HG03045 (cell line): ENCODE data around the gene KXD1.

Source experiments
- ATAC-seq: cut with Tn5 transposase; IDR thresholded peaks from one replicate; pipeline ENCODE4 v1.9.1; 2021; ENCODE audit warnings: mild to moderate bottlenecking, moderate library complexity; ENCODE audit not compliant: unreplicated experiment

Gene KXD1

GRCh38 chr19:18612051-18612771 is 54.5 kb downstream of the KXD1 start:
- ATAC-seq: no peak

- ATAC-seq: no peak
These were observed 55.3 kb downstream of the KXD1 start, which contains the start of gene TMEM59L for GRCh38 chr19:18612772-18613588. TSS of gene TMEM59L (plus strand) at chr19:18612870. CDS start at chr19:18612959, 89 bp downstream.

GRCh38 chr19:18613589-18614234 is 56.0 kb downstream of the KXD1 start:
- no peak for ATAC-seq

GRCh38 chr19:18616023-18616422 is 58.4 kb downstream of the KXD1 start:
- ATAC-seq: no peak

- no peak for ATAC-seq
These were observed 59.9 kb downstream of the KXD1 start for GRCh38 chr19:18617562-18617961.

GRCh38 chr19:18618236-18618635 is 60.6 kb downstream of the KXD1 start:
- ATAC-seq: no peak
